Erythroblast (primary cell): Measurements from ENCODE around the gene ROBO3.

ENCODE experiments used
- DNase-seq, 2 experiments: peaks; one replicate each; lab custom pipeline; 2025; lab: John Stamatoyannopoulos, UW
- GATA1 ChIP-seq: IDR thresholded peaks from 2 replicates; pipeline ENCODE4 v1.6.1; 2011; ENCODE audit warnings: low read depth, mild to moderate bottlenecking, control low read depth, low read length, moderate library complexity
- POLR2A ChIP-seq: IDR thresholded peaks from 2 replicates; pipeline ENCODE4 v1.6.1; 2011; ENCODE audit warnings: mild to moderate bottlenecking, low read length

Gene ROBO3

GRCh38 chr11:124920870-124921609 lies 55.8 kb downstream of the ROBO3 start:
- no peak for TF ChIP-seq GATA1
- TF ChIP-seq POLR2A, result no peak
- peak; percentile 75 to 79 for DNase-seq

GRCh38 chr11:124922831-124923230 lies 57.6 kb downstream of the ROBO3 start:
- no peak for TF ChIP-seq GATA1
- no peak for TF ChIP-seq POLR2A
- DNase-seq, result peak in 1 of 2 experiments; percentile 9

- DNase-seq, result no peak
- no peak for TF ChIP-seq POLR2A
- TF ChIP-seq GATA1, result no peak
Observed at GRCh38 chr11:124923296-124923695, 58.1 kb downstream of the ROBO3 start.

GRCh38 chr11:124928942-124929665 lies 63.9 kb downstream of the ROBO3 start:
- TF ChIP-seq GATA1 (no peak), POLR2A (no peak)
- no peak for DNase-seq

GRCh38 chr11:124930799-124931198 lies 65.6 kb downstream of the ROBO3 start:
- no peak for TF ChIP-seq GATA1
- TF ChIP-seq POLR2A, result no peak
- DNase-seq, result no peak
